HG03378 (cell line): ENCODE data around the gene PARP15.
"Not testable (repeated sequence)": the region's sequence is repeated elsewhere in the genome, so short reads cannot be mapped to it uniquely, and the experiment has no call there.

Source experiments
- ATAC-seq: cut with Tn5 transposase; IDR thresholded peaks from one replicate; pipeline ENCODE4 v1.9.1; 2021; ENCODE audit warnings: mild to moderate bottlenecking, moderate library complexity; ENCODE audit not compliant: unreplicated experiment

PARP15 gene

DNA sequence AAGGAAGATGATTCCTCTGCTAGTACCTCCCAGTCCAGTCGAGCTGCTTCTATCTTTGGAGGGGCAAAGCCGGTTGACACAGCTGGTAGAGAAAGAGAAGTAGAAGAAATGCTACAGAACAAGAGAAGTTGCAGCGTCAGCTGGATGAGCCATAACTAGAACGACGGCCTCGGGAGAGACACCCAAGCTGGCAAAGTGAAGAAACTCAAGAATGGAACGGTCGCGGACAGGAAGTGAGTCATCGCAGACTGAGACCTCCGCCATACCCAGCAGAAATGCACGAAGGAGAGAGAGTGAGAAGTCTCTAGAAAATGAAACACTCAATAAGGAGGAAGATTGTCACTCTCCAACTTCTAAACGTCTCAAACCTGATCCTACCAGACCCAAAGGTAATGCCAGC lies 84.2 kb downstream of the PARP15 start:
- ATAC-seq = no peak

DNA sequence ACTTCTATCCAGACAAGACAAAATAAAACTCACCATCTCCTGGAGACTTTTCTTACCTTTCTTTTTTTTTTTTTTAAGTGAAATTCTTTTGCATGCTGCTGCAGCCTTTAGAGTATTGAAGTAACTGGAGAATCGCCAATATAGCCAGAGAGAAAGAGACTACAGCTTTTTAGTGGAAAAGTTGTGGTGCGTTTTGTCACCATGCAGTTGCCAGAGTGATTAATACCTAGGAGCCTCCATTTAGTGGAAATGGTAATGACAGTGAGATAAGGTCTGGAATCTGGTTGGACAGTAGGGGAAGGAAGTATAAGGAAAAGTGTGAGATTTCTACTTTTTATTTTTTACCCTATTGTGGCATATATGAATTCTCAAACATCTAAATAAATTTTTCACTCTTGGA lies 85.1 kb downstream of the PARP15 start:
- no peak for ATAC-seq

DNA sequence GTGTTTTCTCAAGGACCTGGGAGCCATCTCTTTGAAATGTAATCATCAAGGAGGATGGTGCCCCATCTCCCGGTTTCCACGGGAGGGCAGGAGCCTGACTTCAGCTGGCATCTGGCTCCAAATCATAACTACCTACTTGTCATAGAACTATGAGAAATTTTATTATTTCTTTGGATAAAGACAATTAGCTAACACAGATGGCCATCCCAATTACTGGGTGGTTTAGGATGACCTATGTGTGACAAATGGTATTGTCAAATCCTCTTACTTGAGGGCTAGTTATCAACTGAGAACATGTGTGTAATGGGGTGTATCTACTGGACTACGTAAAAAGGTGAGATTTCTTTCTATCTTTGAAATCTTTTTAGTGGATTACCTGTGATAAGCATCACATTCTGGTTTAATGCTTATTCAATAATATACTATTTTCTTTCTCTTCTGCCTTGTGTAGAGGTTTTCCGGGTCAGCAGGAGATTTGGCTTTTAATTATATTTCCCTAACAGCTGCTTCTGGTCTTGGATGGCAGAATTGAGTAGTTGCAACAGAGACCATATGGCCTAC lies 87.9 kb downstream of the PARP15 start:
- no peak for ATAC-seq

DNA sequence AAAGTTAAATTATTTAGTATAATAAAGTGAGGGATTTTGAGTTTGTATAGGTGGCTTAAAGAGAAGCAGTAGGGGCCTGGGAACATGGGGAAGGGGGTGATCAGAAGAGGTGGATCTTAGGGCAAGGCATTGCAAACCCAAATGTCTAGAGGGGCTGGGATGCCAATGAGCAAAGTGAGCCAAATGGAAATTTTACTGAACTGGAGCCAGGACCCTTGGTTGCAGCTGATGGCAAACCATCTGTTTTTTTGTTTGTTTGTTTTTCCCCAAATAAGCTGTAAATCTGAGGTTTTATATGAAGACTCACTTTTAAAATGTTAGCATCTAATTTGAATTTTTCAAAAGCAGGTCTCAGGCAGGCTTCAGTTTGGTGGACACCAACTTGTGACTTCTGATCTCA lies 88.4 kb downstream of the PARP15 start:
- ATAC-seq = no peak

DNA sequence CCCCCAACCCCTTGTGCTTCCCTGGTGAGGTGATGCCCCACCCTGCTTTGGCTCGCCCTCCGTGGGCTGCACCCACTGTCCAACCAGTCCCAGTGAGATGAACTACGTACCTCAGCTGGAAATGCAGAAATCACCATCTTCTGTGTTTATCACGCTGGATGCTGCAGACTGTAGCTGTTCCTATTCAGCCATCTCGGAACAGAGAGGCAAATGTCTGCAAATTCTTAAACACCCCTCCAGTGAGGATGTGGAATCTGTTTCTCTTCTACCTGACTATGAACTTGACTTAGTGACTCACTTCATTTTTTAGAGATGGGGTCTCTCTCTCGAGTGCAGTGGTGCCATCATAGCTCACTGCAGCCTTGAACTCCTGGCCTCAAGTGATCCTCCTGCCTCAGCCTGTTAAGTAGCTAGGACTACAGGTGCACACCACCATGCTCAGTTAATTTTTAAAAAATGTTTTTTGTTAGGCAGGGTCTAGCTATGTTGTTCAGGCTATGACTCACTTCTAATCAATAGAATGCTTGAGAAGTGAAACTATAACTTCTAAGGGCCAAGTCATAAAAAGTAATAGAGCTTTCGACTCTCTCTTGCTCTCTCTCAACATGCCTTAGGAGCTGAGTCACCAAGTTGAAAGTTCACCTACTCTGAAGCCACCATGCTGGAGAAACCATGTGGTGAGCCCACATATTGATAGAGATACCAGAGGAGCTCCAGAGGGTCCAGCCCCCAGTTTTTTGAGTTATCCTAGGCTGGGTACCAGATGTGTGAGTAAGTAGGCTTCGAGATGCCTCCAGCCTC lies 91.7 kb downstream of the PARP15 start:
- peak; percentile 97 for ATAC-seq

DNA sequence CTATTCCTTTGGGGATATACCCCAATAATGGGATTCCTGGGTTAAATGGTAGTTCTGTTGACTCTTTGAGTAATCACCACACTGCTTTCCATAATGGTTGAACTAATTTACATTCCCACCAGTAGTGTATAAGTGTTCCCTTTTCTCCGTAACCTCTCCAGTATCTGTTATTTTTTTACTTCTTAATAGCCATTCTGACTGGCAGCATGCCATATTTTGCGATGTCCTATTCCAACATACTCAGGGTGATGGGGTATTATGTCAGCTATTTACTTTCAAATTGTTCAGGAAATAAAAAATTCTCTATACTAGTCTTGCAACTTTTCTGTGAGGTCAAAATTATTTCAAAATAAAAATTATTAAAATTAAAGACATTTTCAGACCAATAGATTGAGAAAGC lies 94.1 kb downstream of the PARP15 start:
- no peak for ATAC-seq

DNA sequence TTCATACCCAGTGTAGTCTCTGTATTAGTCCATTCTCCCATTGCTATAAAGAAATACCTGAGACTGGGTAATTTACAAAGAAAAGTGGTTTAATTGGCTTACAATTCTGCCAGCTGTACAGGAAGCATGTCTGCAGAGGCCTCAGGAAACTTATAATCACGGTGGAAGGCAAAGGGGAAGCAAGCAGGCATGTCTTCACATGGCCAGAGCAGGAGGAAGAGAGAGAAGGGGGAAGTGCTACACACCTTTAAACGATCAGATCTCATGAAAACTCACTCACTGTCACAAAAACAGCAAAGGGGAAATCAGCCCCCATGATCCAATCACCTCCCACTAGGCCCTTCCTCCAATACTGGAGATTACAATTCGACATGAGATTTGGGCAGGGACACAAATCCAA lies 96.9 kb downstream of the PARP15 start:
- ATAC-seq = no peak

DNA sequence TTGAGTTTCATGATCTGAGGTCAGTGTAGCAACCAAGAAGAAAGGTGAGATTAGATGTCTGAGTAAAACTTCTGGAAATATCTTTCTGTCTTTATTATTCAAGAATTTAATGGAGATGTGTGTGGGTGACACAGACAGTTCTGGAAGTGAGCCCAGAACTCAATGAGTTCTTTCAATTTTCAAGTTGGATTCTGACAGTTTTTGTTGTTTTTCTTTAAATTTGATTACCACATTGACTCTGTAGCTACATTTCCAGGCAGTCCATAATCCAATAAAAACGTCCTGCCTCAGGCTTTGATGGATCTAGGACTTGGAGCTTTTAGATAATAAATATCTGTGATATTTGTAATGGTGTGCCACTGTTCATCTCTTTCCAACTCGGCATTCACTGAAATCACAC lies 99.3 kb downstream of the PARP15 start:
- ATAC-seq = no peak

DNA sequence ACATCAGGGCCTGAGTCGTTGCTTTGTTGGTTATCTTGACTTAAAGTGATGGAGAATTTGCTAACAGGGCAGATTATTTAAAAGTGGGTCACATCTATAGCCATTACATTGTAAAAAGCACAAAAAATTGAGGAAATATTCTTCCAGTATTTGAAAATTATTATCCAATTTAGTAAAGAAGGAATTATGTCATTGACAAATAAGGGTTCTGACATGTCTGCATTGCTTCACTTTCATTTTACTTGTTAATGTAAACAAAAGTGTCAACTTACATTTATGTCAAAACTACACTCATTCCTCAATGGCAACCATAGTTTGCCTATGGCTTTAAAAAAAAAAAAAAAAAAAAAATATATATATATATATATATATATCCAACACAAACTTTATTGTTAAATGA lies 99.8 kb downstream of the PARP15 start:
- no peak for ATAC-seq

DNA sequence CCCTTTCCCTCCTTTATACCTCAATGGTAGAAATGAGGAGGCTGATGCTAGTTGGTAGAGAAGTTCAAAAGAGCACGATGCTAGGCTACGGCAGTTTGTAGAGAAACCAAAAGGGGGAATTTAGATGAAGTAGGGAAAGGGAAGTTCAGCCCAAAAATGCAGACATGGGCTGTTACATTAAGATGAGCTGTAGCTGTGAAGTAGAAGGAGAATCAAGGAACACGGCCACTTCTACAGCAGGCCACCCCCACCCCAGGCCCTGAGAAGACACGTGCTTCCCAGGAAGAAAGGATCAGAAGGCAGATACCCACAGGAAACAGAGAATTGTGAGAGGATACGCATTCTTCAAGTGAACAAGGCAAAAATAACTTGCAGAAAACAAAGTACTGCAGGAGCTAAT lies 101.1 kb downstream of the PARP15 start:
- ATAC-seq = no peak

DNA sequence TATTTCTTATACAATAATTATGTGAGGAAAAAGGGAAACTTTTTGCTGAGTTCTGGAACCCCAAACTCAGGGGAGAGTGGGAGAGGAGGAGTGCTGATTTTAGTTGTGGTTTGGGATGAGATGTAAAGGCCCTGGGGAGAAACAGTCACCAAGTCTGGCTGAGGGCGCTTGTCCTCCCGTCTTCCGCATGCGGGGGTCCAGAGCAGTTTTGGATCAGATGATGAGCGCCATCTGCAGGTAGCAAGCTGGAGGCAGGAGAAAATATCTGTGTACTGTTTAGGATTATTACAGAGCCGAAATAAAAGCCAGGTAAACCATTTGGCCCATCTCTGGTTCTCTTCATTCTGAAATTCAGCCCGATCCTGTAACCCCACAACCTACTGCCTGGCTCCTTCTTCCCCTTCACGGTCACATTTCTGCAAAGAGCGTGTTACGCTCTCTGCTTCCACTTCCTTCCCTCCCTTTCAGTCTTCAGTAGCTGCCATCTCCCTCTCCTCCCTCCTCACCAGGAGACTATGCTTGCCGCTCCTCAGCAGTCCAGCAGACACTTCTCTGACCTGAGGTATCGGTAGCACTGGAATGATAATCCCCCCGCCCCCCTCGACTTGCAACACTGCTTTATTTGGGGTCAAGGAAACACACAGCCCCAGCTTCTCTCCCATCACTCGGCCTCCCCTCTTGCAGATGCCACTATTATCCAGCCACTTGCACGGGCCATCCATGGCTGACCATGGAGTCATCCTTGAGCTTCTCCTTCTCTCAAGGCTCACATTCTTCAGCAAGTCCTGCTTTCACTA lies 101.8 kb downstream of the PARP15 start:
- peak; percentile 42 for ATAC-seq

DNA sequence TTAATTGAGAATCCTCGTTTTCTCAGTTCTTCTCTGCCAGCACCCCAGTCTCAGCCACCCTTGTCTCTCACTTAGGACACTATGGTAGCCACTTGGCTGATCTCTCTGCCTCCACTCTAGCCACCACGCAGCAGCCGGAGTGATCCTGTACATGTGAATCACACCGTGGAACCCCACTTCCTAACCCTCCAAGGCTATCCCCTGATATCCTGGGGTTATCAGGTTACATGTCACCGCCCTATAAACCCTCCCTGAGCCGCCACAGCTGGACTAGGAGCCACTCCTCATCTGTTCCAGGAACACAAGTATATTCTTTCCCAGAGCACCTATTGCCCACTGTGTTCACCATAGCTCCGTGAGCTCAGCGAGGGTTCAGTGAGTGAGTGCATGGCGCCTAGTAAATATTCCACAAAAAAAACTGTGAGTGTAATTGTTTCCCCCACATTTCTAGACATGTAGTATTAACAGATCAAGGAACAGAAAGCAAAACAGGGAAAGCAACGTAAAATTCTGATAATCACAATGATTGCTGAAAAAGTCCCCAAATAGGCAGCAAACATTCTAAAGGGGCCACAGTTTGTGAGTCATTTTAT lies 102.5 kb downstream of the PARP15 start:
- no peak for ATAC-seq

DNA sequence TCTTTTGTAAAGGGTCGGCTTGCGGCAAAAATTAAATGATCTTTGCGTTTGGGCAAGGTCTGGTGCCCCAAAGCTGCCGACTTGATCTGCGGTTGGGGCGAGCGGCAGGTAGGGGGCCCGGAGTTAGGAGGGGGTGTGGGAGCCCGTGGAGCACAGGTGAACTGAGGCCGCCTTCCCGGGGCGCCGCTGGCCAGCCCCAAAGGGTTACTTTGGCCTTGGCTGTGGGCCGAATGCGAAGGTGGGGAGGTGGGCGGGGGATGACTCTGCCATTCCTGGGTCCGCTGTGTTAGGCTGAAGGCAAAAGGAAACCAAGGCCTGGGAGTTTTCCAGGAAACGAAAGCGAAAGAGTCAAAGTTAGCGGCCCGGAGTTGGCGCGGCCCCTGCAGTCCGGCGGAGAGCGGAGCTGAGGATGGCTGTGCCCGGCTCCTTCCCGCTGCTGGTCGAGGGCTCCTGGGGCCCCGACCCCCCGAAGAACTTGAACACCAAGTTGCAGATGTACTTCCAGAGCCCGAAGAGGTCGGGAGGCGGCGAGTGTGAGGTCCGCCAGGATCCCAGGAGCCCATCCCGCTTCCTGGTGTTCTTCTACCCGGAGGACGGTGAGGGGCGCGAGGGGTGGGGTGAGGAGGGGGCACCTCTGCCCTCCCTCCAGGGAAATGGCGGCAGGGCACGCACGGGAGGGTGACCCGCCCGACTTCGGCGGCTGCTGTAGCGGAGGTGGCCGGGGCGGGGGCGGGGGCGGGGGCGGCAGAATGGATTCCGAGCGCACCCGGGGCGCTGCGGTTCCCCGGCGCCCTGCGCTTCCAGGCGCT lies 103.2 kb downstream of the PARP15 start, which contains the start of gene PARP14:
Gene PARP14, plus strand, starts transcription at position 365 of the 809 bp plus-strand sequence. Its CDS starts 45 bp downstream, at position 410.
- peak; percentile 41 for ATAC-seq

DNA sequence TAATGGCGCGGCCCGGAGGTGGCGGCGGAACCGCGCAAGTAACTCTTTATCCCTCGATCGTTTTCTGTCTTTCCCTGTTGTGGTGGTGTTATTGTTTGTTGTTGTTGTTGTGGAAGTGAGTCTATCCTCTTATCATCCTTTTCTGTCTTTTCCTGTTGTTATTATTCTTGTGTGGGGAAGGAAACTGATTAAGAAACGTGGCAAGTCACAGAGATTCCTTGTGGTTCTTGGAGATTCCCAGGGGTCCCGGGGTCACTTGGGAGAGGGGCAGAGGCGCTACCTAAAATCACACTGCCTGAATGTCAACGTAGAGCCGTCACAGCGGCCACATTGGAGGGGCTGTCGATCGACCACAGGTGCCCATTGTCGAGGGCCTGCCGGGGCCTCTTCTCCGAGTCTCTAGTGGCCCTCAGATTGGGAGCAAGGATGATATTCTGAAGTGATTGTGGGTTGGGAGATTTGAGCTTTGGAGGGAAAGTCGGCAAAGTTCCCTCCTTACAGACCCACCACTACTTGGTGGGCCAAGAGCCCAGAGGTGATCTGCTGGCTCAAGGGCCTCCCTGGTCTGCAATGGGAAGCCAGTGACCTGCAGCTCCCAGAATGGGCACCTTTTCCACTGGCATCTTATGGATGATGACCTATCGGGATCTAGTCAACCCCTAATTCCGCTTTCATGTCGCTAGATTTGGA lies 104.0 kb downstream of the PARP15 start:
- no peak for ATAC-seq

DNA sequence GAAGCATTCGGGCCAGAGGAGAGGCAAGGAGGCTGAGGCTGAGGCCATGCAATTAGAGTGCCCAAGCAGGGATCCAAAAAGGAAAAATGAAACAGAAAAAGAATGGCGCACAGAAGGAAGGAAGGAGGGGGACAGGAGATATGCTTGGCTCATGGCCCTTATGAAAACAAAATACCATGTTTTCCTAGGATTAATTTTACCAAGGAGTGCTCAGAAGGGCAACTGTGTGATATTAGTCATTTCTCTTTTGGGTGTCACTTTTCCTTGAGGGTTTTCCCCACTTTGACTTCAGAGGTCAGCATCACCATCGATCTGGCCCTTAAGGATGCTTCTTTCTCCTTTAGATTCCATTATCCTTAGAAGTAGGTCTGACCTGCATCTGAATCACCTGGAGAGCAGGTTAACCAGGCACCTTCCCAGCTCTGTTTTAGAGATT lies 104.5 kb downstream of the PARP15 start:
- ATAC-seq = no peak

DNA sequence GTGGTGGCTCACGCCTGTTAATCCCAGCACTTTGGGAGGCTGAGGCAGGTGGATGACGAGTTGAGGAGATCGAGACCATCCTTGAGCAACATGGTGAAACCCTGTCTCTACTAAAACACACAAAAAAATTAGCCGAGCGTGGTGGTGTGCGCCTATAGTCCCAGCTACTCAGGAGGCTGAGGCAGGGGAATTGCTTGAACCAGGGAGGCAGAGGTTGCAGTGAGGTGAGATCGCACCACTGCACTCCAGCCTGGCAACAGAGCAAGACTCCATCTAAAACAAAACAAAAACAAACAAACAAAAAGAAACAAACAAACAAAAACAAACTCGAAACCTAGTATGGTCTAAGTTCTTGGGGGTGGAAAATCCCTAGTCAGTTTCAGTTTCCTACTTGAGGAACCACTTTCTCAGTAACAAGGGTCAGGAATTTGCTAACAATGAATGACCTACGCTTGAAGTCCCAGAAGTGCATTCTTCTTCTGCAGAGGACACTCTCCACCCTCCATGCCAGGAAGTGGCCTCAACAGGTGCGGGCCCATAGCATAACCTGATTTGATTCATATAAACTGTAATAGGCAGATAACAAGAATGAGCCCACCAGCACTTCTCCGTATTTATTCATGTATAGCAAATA lies 105.4 kb downstream of the PARP15 start:
- ATAC-seq = not testable (repeated sequence)

DNA sequence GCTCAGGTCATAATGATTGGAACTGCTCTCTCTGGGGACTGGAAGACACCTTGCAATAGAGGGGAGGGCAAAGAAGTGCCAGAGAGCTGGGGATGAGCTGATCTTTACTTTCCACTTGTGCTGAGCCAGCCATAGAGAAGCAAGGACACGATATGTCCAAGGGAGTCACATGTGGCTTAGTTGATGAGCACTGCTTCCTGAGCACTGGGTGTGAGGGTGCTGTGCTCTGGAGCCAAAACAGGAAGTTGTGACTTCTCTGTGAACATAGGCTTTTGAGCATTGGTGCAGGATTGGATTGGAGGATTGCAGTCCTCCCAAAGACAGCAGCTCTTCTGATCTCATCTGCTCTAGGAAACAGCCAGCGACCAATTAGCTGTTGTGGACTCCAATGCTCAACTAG lies 109.8 kb downstream of the PARP15 start:
- ATAC-seq = no peak
